ENCODE results near the gene MYOZ2. TPM values are rescaled to one million over a fixed set of nuclear protein-coding genes. Genes with fewer than 3 reads are reported as not detected.
A peak's percentile ranks its signal among the peaks of the same experiment; 100 is the strongest.

Gene MYOZ2
- 1 to 10 TPM in 1 of 4 donors, under 1 TPM in 3; 0.50 to 2.1 (median 0.61) TPM for total RNA-seq

DNA sequence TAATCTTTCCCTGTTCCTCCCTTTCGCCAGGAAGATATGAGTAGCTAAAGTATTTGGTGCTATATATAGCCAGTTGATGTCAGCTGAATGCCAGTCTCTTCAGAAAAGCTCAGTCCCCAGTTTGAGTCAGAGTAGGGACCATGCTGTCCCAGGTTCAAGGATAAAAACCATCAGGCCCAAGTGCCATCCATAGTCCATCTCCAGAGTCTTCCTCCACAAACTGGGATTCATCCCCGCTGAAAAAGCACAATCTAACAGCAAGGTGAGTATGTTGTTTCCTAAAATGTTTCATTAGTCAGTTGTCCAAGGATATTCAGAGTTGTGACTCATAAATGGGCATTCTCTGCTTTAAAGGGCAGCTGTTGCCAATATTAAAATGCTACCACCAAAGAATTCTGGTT is at the start of gene MYOZ2:
Gene MYOZ2 (plus strand): TSS at position 112 of the 401 bp plus-strand sequence. CDS start 694 bp downstream, outside the sequence.
- no peak for TF ChIP-seq POLR2AphosphoS5 (IDR thresholded peaks at IDR 0.05)
- TF ChIP-seq, protein P1, sequence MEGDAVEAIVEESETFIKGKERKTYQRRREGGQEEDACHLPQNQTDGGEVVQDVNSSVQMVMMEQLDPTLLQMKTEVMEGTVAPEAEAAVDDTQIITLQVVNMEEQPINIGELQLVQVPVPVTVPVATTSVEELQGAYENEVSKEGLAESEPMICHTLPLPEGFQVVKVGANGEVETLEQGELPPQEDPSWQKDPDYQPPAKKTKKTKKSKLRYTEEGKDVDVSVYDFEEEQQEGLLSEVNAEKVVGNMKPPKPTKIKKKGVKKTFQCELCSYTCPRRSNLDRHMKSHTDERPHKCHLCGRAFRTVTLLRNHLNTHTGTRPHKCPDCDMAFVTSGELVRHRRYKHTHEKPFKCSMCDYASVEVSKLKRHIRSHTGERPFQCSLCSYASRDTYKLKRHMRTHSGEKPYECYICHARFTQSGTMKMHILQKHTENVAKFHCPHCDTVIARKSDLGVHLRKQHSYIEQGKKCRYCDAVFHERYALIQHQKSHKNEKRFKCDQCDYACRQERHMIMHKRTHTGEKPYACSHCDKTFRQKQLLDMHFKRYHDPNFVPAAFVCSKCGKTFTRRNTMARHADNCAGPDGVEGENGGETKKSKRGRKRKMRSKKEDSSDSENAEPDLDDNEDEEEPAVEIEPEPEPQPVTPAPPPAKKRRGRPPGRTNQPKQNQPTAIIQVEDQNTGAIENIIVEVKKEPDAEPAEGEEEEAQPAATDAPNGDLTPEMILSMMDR (IDR thresholded peaks at IDR 0.05) = no peak
- no peak for TF ChIP-seq POLR2A (IDR thresholded peaks at IDR 0.05; ENCODE audit: low read depth)
- TF ChIP-seq EP300 (IDR thresholded peaks at IDR 0.05) = no peak
- Histone ChIP-seq H3K36me3 (peaks cover 0 to 9% (median 0%) of the 10 kb centered on the region in 4 donors), H3K27ac (replicated peaks in 1 of 4) (no peak within 1 kb of the TSS), H3K27me3 (no peaks in the 10 kb centered on the region), H3K9me3 (no peaks in the 10 kb centered on the region), H3K4me1 (peaks cover 0 to 31% (median 12%) of the 10 kb centered on the region in 4 donors), H3K4me3 (no peak within 1 kb of the TSS)
- no peak for DNase-seq (ENCODE audit: extremely low spot score)
- intact Hi-C loops (cut with DNase I) = no loop called here
- WGBS = 72% methylated on average over 2 of the region's 2 CpGs

DNA sequence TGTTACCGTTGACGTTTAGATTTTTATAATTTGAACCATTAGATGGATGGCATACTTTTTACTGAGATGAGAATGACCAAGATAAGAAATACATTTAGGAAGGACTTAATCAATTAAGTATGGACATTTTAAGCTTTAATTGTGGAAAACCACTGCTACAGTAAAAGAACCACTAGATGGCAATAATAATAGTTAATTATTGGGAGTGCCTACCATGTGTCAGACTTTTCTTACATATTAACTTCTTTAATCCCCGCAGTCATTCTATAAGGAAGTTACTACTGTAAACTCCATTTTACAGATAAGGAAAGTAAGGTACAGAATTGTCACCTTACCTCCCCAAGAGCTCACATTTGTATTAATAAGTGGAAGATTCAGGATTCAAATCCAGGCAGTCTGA is 48.5 kb upstream of the MYOZ2 start:
- Histone ChIP-seq H3K36me3 (no peaks in the 10 kb centered on the region), H3K4me3 (no peak overlapping the region), H3K4me1 (no peaks in the 10 kb centered on the region), H3K27me3 (no peaks in the 10 kb centered on the region), H3K27ac (replicated peaks in 1 of 4) (no peak overlapping the region), H3K9me3 (peaks cover 0 to 5% (median 0%) of the 10 kb centered on the region in 4 donors)
- DNase-seq (ENCODE audit: extremely low spot score) = no peak
- intact Hi-C loops (cut with DNase I) = no loop called here
- TF ChIP-seq, protein P1 (IDR thresholded peaks at IDR 0.05) = peak; percentile 21 to 40 (median 24)
- no peak for TF ChIP-seq POLR2AphosphoS5 (IDR thresholded peaks at IDR 0.05)
- 50% methylated on average over 3 of the region's 3 CpGs for WGBS

DNA sequence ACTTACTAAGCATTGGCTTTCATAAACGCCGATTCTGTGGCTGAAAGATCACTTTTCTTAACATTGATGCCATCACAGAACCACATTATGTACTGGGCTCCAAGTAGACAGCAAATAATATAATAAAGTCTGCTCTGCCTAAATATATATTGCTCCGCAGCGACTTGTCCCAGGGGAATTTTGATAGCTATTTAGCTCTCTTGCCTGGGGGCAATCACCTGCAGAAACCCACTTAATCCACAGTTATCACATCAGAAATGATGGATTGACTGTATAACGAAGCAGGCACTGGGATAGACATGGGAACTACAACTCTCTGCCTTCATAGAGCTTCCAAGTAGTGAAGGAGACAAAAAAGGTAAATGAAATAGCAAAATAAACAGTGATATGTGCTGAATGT is 48.0 kb upstream of the MYOZ2 start:
- TF ChIP-seq, protein P1 (IDR thresholded peaks at IDR 0.05) = no peak
- TF ChIP-seq POLR2A (IDR thresholded peaks at IDR 0.05; ENCODE audit: low read depth) (no peak), POLR2AphosphoS5 (IDR thresholded peaks at IDR 0.05) (no peak), EP300 (IDR thresholded peaks at IDR 0.05) (no peak)
- WGBS = 91% methylated on average over 5 of the region's 5 CpGs
- intact Hi-C loops (cut with DNase I) = no loop called here

DNA sequence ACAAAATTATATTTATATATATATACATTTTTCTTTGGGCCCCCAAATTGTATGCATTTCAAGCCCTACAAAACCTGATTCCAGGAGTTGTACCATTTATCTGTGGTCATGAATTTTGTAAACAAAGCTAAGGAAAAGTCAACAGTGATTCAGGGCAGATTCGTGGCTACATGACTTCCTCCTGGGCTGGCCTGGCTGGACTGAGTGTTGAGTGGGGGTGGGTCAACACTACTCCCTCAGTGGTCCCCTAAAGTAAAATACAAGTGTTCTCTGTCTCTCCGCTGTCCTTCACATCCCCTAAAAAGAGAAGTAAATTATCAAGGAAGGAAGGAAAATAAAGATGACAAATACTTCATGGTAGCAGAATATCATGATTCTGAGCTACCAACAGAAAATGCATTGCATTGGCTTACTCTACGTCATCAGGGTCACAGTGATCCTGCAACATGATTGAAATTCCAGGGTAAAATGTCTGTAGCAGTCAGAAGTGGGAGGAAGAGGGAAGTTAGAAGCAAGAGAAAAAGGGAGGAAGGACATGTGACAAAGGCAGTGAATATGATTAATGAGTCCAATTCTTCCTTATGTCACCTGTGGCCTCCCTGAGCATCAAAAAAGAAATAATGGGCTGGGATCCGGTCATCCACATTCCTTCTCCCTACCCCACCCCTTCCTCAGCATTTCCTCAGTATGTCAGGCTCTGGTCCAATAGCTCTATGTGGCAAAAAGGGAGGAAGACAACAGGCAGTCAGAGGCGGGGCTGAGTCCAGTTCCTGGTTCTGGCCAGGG is 42.4 kb upstream of the MYOZ2 start:
- H3K27ac ChIP-seq (replicated peaks in 1 of 4) = no peak overlapping the region
- WGBS = 73% methylated on average over 5 of the region's 5 CpGs
- H3K36me3 ChIP-seq = no peaks in the 10 kb centered on the region
- no peak for DNase-seq (ENCODE audit: extremely low spot score)
- no peaks in the 10 kb centered on the region for H3K4me1 ChIP-seq
- intact Hi-C loops (cut with DNase I) = no loop called here
- H3K4me3 ChIP-seq = no peak overlapping the region
- no peaks in the 10 kb centered on the region for H3K27me3 ChIP-seq
- H3K9me3 ChIP-seq = no peaks in the 10 kb centered on the region
- TF ChIP-seq POLR2AphosphoS5 (IDR thresholded peaks at IDR 0.05) = no peak
- no peak for TF ChIP-seq POLR2A (IDR thresholded peaks at IDR 0.05; ENCODE audit: low read depth)
- TF ChIP-seq, protein P1 (IDR thresholded peaks at IDR 0.05) = no peak
- TF ChIP-seq EP300 (IDR thresholded peaks at IDR 0.05) = no peak

More for the DNA sequence above, 48.0 kb upstream of the MYOZ2 start:
- no peak overlapping the region for H3K27ac ChIP-seq (replicated peaks in 1 of 4)
- H3K4me3 ChIP-seq = no peak overlapping the region
- H3K36me3 ChIP-seq = no peaks in the 10 kb centered on the region
- no peaks in the 10 kb centered on the region for H3K4me1 ChIP-seq
- no peaks in the 10 kb centered on the region for H3K27me3 ChIP-seq
- H3K9me3 ChIP-seq = peaks cover 0 to 5% (median 0%) of the 10 kb centered on the region in 4 donors
- DNase-seq (ENCODE audit: extremely low spot score) = no peak

All from esophagus muscularis mucosa (tissue), 4 donors.